Lower lobe of right lung (tissue), 2 donors: ENCODE data around the gene IL18R1. TPM values are rescaled to one million over a fixed set of nuclear protein-coding genes. Genes with fewer than 3 reads are reported as not detected.

Experiments used
- ATAC-seq, 2 donors: fragments of 200-7000 bp; cut with Tn5 transposase; one replicate each; pipeline ENCODE4 v1.9.1; 2020 to 2022; ENCODE audit warnings: mild to moderate bottlenecking in 2 of 2, moderate library complexity in 2 of 2
- DNase-seq: peaks from one replicate; pipeline ENCODE4 v3.0.0-alpha.2; 2020
- H3K27ac ChIP-seq: fragments of 200-600 bp; one replicate; pipeline ENCODE4 v1.8.0; 2022
- H3K27me3 ChIP-seq: fragments of 200-600 bp; one replicate; pipeline ENCODE4 v1.8.0; 2022; ENCODE audit warnings: low read depth
- H3K36me3 ChIP-seq: fragments of 200-600 bp; one replicate; pipeline ENCODE4 v1.8.0; 2022; ENCODE audit warnings: mild to moderate bottlenecking
- H3K4me1 ChIP-seq: fragments of 200-600 bp; one replicate; pipeline ENCODE4 v1.8.0; 2022
- H3K4me3 ChIP-seq: fragments of 200-600 bp; one replicate; pipeline ENCODE4 v1.8.0; 2022; ENCODE audit warnings: mild to moderate bottlenecking
- H3K9me3 ChIP-seq: fragments of 200-600 bp; one replicate; pipeline ENCODE4 v1.8.0; 2022
- intact Hi-C: fragments of 100-400 bp; cut with DNase I; formaldehyde crosslinking; loops from one replicate; pipeline ENCODE4 v1.11.0; 2022
- total RNA-seq: library from RNA; stranded (reverse); fragmentation: NEBNext Ultra II Directional; extraction: Animal tissue kit (Norgen Biotek cat#: 25700); gene quantifications from one replicate; pipeline ENCODE4 v1.2.1, GENCODE V29; 2021
- TF ChIP-seq, protein P1 (sequence below): fragments of 200-600 bp; IDR thresholded peaks from one replicate; pipeline ENCODE4 v1.8.0; 2022; ENCODE audit warnings: antibody characterized with exemption, mild to moderate bottlenecking
- donor health status: DM: no; HTN: yes; CAD: no; lungs with severe emphysema.

Gene IL18R1
- total RNA-seq, 1 donor from 2014 or later, result 27.5 TPM

- ATAC-seq (no peak), DNase-seq (no peak)
- H3K9me3 ChIP-seq, result no peaks in the 10 kb centered on the region
- no peak overlapping the region for H3K4me3 ChIP-seq
- no peaks in the 10 kb centered on the region for H3K27me3 ChIP-seq
- H3K27ac ChIP-seq, result no peak overlapping the region
- no peaks in the 10 kb centered on the region for H3K36me3 ChIP-seq
- intact Hi-C loops, result no loop called here
- TF ChIP-seq, protein P1, sequence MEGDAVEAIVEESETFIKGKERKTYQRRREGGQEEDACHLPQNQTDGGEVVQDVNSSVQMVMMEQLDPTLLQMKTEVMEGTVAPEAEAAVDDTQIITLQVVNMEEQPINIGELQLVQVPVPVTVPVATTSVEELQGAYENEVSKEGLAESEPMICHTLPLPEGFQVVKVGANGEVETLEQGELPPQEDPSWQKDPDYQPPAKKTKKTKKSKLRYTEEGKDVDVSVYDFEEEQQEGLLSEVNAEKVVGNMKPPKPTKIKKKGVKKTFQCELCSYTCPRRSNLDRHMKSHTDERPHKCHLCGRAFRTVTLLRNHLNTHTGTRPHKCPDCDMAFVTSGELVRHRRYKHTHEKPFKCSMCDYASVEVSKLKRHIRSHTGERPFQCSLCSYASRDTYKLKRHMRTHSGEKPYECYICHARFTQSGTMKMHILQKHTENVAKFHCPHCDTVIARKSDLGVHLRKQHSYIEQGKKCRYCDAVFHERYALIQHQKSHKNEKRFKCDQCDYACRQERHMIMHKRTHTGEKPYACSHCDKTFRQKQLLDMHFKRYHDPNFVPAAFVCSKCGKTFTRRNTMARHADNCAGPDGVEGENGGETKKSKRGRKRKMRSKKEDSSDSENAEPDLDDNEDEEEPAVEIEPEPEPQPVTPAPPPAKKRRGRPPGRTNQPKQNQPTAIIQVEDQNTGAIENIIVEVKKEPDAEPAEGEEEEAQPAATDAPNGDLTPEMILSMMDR, result no peak
- no peaks in the 10 kb centered on the region for H3K4me1 ChIP-seq
Observed at GRCh38 chr2:102432386-102432785, 76.8 kb downstream of the IL18R1 start.

DNA sequence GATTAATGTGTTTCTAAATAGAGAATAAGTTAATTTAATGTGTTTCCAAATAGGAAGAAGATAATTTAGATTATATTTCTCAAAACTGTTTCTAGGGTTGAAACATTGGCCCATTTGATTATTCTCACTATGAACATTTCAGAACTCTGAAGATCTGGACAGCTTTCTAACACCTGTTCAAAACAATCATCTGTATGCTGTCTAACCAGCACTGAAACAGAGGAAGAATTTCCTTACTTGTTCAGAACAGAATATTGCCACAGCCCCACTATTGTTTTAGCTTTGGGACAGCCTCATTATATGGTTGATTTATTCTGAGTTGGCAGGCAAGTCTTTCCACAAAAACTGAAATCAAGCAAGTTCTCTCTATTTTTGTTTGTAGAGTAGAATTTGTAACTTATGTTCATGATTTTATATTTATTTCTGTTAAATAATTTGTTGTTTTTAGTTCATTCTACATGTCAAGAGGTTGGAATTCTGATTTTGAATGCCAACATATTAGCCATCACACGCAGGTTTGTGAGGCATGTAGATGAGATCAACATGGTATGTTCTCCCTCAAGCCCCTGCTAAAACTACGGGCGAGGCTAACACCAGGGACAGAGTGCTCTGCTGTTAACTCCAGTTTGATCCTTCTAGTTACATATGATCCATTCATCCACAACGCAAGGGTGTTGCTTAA is 78.5 kb downstream of the IL18R1 start:
- Histone ChIP-seq H3K4me3 (no peak overlapping the region), H3K27ac (no peak overlapping the region), H3K36me3 (no peaks in the 10 kb centered on the region), H3K4me1 (no peaks in the 10 kb centered on the region), H3K27me3 (no peaks in the 10 kb centered on the region), H3K9me3 (no peaks in the 10 kb centered on the region)
- TF ChIP-seq, protein P1, result no peak
- ATAC-seq (no peak), DNase-seq (no peak)
- intact Hi-C loops, result no loop called here

DNA sequence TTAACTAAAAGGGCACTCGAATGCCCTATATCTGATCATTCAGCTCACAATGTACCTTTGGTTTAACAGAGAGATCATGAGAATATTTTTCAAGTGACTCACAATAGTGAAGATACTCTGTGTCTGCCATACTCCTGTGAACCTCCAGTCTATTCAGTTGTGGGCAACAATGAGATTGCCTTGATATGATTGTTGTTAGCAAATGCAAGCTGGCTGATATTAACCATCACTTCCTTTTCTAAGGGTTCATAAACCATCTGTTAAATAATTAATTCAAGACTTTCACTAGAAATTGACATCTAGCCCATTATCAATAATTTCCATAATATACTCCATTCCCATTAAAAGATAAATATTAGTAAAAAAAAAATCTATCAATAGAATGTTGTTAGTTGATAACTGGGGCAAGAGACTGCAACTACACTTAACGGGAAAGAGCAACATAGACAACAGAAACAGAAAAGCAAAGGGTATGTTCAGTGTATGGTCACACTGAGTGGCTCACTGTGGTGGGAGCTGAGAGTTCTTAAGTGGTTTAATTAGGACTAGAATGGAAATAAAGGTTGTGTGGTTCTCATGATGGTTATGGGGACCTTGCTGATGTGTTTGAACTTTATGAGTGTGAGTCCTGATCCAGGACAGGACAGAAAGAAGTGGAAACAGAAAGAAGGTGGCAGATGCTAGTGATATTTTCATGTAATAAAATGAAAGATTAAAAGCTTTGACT is 79.2 kb downstream of the IL18R1 start:
- ATAC-seq, result no peak
- TF ChIP-seq, protein P1, result no peak
- Histone ChIP-seq H3K9me3 (no peaks in the 10 kb centered on the region), H3K27me3 (no peaks in the 10 kb centered on the region), H3K36me3 (no peaks in the 10 kb centered on the region), H3K4me1 (no peaks in the 10 kb centered on the region), H3K4me3 (no peak overlapping the region), H3K27ac (no peak overlapping the region)
- no peak for DNase-seq
- intact Hi-C loops, result no loop called here

DNA sequence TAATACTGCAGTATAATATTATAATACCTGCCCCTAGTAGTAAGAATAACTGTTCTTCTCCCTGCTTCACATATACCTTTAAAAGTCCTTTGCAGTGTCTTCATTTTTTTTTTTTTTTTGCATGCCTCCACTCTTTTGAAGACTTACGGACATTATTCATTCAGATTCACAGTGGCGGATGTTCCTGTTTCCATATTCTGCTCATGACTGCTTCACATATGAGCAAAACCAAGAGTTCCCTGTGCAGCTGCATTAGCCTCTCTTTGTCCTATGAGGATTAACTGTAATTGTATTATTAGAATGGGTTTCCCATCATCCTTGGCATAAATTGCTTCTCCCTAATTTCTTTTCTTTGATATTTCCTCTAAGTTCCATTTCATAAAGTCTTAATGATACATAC is 80.1 kb downstream of the IL18R1 start:
- H3K4me3 ChIP-seq, result no peak overlapping the region
- no peaks in the 10 kb centered on the region for H3K4me1 ChIP-seq
- no peak for ATAC-seq
- no peak overlapping the region for H3K27ac ChIP-seq
- TF ChIP-seq, protein P1, result no peak
- no peak for DNase-seq
- no peaks in the 10 kb centered on the region for H3K27me3 ChIP-seq
- H3K36me3 ChIP-seq, result no peaks in the 10 kb centered on the region
- H3K9me3 ChIP-seq, result no peaks in the 10 kb centered on the region
- intact Hi-C loops, result no loop called here

DNA sequence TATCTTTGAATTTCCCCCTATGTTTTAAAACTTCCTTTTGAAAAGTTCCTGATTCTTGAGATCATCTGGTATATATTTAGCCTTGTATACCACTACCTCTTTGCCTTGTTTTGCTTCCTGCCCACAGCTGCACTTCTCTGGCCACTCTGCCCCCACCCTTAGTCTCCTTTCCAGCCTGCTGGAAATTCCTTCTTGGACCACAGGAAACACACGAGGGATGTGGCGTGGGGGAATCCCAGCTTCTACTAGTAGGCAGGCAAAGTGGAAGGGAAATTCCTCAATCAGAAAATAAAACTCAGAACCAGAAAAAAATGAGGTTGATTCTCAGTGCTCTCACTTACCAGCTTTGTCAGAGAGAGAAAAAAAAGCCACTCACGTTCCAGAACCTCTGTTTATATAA is 80.7 kb downstream of the IL18R1 start:
- no peak overlapping the region for H3K4me3 ChIP-seq
- H3K27ac ChIP-seq, result no peak overlapping the region
- intact Hi-C loops, result no loop called here
- ATAC-seq, result peak in 1 of 2 donors; percentile 32
- no peaks in the 10 kb centered on the region for H3K4me1 ChIP-seq
- no peaks in the 10 kb centered on the region for H3K9me3 ChIP-seq
- no peaks in the 10 kb centered on the region for H3K36me3 ChIP-seq
- H3K27me3 ChIP-seq, result no peaks in the 10 kb centered on the region
- no peak for DNase-seq
- TF ChIP-seq, protein P1, result no peak
